HG03432 (cell line): ENCODE results near the gene PHLDB2.

Experiments used
- ATAC-seq: cut with Tn5 transposase; IDR thresholded peaks from one replicate; pipeline ENCODE4 v1.9.1; 2021; ENCODE audit warnings: mild to moderate bottlenecking, moderate library complexity; ENCODE audit not compliant: unreplicated experiment

PHLDB2 gene

DNA sequence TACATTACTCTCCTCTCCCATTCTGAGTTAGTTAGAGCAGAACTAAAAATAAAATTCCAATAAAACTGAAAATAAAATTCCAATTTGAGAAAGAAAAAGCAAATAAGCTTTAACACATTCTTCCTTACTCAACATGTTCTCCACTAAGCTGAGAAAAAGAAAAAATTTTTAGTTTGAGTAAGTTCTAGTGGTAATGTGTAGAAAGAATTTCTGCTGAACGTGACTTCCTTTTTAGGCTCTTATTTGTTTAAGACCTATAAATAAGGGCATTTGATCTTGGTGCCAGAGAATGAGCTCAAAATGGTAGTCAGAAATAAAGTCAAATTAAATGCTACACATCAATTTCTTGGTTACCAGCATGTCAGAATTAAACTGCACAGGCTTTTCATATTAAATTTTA, 62.1 kb downstream of the PHLDB2 start:
- no peak for ATAC-seq

DNA sequence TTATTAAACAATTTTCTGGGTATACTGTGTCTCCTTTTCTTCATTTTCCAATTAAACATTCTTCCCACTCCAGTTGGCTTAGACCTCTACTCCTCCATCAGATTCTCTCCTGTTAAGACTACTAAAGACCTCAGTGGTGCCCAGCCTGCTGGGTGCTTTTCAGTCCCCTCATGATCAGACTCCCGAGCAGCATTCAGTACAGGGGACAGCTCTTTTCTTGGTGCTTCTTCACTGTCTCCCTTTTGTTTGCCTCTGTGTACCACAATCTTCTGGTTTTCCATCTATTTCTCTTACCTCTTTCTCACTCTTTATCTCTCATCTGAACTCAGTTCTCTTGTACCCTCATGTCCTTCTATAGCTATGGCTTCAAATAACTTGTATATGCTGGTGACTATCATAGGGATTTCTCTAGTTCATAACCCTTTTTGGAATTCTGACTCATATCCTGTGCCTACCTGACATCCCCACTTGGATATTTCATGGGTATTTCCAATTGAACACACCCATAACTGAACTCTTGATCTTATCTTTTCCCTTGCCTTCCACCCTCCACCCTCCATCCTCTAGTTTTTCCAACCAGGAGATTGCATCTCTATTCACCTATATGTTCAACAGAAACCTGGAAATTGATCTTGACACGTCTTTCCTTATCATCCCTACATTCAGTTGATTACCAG, 64.2 kb downstream of the PHLDB2 start:
- no peak for ATAC-seq

DNA sequence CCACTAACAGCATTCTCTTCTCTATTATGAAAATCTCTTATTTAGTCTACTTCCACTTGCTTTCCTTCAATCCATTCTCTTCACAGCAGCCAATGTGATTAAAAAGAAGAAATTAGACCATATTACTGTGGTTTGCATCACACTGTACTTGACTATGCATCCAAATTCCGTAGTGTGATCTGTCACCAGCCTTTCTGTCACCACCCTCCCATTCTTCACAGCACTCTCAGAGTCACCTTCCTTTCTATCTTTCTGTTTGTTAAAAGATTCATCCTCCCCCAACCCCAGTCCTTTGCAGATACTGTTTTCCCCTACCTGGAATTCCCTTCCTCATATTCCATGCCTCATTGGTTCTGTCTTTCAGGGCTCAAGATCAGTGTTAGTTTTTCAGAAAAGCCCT, 64.7 kb downstream of the PHLDB2 start:
- no peak for ATAC-seq

DNA sequence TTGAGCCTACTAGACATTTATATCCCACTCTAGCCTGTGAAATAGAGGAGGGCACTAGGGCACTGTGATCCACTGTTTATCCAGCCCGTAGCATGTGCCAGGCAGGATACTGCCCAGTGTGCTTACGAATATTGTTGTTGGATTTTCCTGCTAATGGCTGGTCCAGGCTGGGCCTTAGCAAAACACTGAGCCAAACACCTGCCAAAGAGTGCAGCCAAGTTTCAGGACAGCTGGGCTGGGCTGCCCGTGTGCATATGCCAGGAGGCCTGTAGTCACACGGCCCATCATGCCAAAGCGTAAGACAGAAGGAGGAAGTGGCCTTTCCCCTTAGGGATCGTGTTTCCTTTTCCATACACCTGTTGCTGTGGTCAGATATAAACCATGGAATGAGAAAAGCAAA, 65.2 kb downstream of the PHLDB2 start:
- ATAC-seq: no peak

DNA sequence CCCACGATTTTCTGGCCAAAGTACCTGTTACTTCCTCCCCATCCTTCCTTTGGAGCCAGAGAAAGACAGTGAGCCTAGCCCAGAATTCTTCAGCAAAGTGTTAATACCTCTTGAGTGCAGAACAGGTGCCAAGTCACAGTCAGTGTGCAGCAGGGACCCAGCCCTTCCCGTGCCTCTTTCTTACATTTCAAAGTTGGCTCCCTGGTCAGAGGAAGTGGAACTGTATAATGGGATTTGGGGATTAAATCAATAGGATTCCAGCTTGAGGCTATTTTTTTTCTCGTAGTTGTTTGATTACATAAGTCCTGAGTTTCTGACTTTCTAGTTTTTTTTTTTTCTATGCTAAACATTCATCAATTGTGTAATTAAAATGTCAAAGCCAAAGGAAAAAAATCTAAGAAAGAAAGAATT, 67.2 kb downstream of the PHLDB2 start:
- no peak for ATAC-seq

DNA sequence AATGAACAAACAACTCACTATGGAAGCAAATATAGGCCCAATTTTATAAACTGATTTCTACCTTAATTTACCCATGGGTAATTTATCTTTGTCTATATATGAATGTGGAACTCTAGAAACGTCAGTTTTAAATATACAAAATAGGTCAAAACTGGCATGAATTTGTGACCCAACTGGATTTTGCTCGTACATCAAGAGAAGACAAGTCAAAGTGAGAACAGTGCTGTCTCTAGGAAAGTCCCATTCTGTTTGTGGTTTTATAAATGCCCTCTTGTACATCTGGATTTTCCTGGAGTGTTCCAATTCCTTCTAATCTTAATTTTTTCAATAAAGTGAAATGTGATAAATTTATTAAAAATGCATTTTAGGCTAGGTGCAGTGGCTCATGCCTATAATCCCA, 69.5 kb downstream of the PHLDB2 start:
- no peak for ATAC-seq

DNA sequence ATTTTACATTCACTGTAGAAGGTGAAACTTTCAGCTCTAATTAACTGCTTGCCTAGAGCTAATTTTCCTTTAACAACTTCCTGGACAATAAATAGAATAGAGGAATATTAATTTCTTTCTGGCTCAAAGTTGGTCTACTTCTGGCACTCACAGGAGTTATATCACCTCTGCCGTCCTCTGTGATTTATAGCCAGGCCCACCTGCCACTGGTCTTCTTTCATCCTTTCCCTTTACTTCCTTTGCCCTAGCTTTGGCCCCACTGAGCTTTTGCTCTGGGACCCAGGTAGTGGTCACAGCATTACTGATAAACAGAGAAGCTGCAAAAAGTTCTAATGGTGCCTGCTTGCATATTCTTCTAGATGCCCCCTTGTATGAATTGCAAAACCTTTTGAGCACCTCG, 70.4 kb downstream of the PHLDB2 start:
- no peak for ATAC-seq

DNA sequence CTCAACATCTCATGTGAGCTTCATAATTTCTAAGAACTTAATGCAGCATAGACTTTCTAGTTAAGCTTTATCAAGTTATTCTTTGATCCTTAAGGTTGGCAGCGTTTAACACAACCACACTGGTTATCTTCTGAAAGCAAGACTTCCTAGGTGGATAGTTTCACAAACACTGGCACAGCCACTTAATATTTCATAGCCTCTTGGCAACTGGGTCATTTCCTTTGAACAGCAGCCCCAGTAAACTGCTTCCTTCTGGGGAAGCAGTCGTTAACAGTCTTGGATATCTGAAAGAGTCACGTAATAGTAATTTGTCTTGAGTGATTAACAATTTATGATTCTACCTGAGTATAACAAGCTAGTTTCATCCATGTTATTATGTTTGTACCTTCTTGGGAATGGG, 73.9 kb downstream of the PHLDB2 start:
- ATAC-seq: no peak

DNA sequence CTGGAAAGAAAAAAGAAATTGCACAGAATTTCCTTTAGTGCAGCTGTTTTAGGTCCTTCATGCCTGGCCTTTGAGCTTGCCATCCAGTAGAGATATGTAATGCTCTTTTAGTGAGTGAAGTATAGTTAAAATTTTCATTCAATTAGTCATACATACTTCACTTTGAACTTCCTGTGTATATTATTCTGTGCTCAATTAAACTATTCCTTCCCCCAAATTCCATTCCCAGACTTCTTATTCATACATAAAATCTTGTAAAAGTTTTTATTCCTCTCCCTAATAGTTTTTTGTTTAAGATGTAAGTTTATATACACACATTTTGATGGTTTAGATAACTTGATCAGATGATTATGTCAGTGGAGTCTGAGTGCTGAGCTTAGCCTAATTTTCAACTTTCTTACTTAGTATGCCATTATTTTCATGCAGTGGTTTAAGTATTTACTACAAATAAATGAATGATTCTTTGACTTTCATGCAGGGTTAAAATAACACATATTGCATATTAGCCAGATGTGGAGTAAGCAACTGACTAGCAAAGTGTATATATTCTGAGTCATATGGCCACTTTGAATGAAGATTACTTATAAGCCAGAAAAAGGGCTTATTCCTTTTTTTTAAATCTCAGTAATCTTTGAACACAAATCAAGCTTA, 77.3 kb downstream of the PHLDB2 start:
- no peak for ATAC-seq

DNA sequence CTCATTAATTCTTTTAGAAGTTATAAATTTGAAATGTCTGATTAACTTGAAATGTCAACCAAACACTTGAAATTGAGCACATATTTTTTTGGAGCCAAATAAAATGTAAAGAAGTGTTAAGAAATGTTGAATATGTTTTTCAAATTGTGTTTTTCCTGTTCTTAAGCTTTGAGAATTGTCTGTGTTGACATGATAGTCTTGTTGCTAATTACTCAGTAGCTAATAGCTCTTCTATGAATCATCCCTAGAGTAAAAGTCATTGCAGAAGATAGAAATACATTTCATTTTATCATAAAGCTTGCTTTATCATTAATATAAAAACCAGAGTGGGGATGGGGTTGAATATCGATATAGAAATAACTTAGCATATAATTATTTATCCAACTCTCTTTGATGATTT, 77.9 kb downstream of the PHLDB2 start:
- ATAC-seq: no peak

DNA sequence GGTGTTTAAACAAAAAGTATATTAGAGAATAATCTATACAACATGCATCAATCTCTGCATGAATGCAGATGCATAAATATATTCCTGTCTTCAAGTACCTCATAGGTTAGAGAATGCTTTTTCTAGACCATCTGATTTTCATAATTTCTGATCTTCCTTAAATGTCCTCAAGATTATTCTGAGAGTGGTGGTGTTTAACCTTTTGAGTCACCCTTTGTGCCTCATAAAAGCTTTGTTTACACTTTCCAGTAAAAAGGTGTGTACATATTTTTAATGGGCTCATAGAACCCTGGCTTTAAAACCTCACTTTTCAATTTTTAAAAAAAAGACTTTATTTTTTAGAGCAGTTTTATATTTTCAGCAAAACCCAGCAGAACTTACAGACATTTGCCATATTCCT, 78.8 kb downstream of the PHLDB2 start:
- ATAC-seq: no peak

DNA sequence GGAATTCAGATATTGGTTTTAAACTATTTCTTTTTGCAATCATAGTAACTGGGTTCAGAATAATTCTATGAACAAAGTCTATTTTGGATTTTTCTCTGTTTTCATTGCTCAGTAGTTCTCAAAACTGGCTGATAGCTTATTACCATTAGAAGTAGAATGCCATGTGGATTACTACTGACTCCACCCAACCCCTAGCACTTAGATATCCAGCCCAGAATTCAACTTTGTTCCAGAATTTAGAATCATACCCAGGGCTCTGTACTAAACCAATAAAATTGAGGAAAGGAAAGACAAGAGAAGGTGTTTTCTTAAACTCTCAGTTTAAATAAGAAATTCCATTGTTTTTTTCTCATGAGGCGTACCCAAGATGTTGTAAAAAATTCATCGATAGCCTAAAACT, 80.8 kb downstream of the PHLDB2 start:
- no peak for ATAC-seq

DNA sequence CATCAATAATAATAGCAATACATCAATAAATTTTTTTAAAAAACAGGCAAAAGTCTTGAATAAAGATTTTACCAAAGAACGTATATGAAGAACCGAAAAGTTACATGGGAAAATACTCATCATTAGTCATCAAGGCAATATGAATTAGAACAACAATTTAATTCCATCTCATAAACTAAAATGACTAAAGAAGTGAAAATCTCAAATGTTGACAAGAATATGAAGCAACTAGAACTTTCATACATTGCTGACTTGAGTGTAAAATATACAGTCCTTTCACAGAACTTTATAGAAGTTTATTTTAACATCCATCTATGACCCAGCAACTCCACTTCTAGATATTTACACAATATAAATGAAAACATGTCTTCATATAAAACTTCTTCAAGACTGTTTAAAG, 84.5 kb downstream of the PHLDB2 start:
- ATAC-seq: no peak

DNA sequence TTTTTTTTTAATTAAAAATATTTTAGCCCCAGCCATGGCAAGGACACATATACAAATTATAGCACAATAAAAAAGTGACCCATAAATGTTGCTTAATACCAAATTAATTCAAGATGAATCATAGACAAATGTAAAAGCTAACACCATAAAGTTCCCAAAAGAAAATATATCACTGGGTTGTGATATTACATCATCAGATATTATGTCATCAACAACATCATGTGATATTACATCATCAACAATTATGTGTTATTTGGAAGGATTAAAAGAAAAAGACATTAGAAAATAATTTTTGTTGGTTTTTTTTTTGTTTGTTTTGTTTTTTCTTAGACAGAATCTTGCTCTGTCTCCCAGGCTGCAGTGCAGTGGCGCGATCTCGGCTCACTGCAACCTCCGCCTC, 85.3 kb downstream of the PHLDB2 start:
- ATAC-seq: no peak

DNA sequence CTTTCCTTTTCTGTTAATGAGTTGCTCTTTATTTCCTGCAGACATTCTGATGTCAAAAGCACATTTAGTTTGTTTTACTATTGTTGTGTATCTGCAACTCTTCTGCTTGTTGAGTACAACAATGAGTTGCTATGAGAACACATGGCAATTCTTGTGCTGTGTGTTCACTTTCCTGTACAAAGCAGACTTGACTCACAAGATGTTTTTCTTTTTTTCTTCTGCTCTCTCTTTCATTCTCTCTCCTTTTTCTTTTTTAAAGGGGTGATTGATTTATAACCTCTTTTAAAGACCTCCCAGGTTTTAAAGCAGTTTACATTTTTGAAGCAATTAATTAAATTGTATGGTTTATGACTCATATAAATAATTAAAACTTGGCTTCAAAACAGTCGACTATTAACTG, 88.2 kb downstream of the PHLDB2 start:
- ATAC-seq: no peak

DNA sequence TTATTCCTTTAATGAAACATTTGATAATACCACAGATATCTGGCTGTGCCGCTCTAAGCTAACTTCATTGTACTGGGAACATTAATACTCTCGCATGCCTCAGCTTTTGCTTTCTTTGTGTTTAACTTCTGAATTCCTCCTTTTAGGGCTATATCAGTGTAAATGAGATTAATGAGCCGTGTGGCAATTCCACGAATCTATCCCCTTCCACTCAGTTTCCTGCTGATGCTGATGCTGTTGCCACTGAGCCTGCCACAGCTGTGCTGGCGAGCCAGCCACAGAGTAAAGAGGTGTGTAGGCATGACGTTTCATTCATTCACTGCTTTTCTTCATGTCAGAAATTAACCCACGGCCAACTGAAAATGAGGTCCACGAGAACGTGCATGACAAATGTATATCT, 89.7 kb downstream of the PHLDB2 start:
- ATAC-seq: no peak

DNA sequence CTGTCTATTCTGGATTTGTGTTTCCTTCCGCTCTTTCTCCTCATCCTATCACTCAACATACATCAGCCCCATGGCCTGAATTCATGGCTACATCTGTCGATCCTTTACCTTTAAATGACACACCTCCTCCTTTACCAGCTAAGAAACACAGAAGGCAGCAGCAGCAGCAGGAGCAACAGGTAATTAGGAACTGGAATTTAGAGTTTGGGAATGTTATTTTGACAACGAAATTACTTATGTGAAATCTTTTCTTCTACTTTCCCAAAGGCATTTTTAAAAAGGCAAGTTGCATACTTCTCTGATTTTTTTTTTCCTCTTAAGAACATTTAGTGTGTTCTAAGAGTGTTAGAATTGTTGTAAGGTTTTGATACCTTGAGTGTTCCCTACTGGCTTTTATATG, 90.6 kb downstream of the PHLDB2 start:
- no peak for ATAC-seq

DNA sequence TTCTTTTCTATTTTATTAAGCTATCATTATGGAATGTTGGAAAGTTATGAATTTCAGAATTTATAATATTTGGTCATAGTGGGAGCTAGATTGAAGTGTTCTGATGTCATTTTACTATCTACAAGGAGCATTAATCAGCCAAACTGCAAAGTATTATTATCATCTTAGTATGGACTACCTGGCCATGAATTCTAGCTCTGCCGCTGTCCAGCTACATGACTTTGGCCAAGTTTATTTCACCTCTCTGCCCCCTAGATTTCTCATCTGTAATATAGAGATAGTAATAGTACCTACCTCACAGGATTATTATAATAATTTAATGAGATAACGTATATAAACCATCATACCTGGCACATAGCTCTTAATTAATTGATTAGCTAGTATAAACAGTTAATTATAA, 92.0 kb downstream of the PHLDB2 start:
- no peak for ATAC-seq

DNA sequence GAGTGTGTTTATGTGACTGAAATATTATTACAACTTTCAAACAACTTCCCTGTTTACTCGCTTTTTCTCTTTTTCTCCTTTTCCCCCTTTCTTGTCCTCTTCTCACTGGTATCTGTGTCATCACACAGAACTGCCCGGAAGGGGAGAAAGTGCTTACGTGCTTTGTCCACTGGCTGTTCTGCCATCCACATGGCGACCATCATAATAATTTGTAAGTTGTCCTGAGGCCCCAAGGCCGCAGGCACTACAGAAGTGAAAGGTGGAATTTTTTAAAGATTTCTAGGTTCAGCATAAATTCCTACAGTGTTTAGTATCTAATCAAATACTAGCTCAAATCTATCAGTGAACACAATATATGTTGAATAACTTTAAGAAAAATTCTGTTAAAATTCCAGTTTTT, 93.0 kb downstream of the PHLDB2 start:
- ATAC-seq: no peak

DNA sequence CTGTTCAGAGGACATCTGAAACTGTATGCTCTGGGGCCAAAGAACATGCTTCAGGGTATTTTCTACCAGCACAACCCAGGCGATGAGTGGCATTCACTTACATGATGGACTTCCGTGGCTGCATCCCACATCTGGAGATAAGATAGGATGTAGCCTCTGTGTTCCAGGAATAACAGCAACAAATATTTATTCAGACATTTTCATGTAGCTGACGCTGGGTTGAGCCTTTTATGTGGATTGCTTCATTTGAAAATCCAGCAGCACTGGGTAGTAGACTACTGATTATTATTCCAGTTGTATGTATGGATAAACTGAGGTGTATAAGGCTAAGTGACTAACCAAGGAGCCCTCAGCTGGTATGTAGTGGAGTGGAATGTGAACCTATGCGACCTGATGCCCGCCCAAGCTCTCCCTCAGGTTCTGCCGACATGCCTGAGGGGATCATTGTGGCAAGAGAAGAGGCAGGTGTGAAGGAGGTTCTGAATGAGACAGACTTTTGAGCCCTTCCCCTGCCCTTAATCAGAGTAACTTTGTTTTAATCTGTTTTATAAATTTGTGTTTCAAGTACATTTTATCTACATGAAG, 93.9 kb downstream of the PHLDB2 start:
- ATAC-seq: no peak

DNA sequence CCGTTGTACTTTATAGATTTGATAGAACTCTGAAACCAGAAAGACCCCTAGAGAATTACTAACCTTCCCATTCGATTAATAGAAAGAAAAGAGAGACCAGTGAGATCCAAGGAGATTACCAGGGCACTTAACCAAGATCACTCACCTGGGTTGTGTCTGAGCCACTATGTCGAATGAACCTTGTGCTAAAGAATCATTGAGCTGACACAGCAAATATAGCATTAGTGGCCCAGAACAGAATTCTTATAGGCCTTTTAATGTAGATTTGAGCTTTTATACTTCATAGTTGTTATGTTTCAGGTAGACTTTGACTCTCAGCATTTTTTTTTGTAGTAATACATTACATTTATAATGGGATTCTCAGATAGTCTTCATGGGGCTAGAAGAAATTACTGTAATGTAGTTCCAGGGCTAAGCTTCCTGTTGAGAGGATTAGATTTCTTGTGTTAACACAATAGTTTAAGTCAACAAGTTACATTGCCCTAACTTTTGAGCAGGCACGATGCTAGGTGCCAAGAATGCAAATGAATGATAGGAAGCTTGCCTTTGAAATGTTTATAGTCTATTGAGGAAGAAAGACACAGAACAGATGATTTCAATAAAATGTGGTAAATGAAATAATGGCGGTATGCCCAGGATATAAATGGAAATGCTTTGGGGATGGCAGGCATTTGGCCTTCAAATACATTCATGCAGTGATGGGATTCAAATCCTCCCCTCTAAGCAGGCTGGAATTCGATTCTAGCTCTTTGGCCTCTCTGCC, 95.3 kb downstream of the PHLDB2 start:
- ATAC-seq: no peak

DNA sequence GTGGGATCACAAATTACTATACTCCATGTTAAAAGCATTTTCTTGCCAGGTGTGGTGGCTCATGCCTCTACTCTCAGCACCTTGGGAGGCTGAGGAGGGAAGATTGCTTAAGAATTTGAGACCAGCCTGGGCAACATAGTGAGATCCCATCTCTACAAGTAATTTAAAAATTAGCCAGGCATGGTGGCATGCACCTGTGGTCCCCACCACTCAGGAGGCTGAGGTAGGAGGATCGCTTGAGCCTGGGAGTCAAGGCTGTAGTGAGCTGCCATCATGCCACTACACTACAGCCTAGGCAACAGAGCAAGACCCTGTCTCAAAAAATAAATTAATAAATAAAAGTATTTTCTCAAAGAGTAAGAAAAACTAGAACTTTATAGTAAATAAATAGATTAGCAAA, 96.8 kb downstream of the PHLDB2 start:
- ATAC-seq: no peak
